KMS-11 (cell line): ENCODE data around the gene MGAT1.

Experiments used
- H2AFZ ChIP-seq: fragments of 200-600 bp; sonication (generic); 2 replicates; pipeline ENCODE4 v1.6.1; 2016; ENCODE audit warnings: antibody characterized with exemption, mixed run types, low read depth
- H3K27ac ChIP-seq: fragments of 200-600 bp; sonication (generic); 2 replicates; pipeline ENCODE4 v1.6.1; 2016; ENCODE audit warnings: mild to moderate bottlenecking, mixed run types
- H3K27me3 ChIP-seq: fragments of 200-600 bp; sonication (generic); 2 replicates; pipeline ENCODE4 v1.6.1; 2017; ENCODE audit warnings: mild to moderate bottlenecking, low read depth, mixed run types, moderate library complexity; ENCODE audit not compliant: insufficient read depth
- H3K36me3 ChIP-seq: fragments of 200-600 bp; sonication (generic); 2 replicates; pipeline ENCODE4 v1.6.1; 2017; ENCODE audit warnings: mild to moderate bottlenecking, mixed run types; ENCODE audit not compliant: insufficient read depth
- H3K4me1 ChIP-seq: fragments of 200-600 bp; sonication (generic); 2 replicates; pipeline ENCODE4 v1.6.1; 2016; ENCODE audit warnings: mild to moderate bottlenecking, low read depth, mixed run types; ENCODE audit not compliant: poor library complexity, severe bottlenecking
- H3K4me2 ChIP-seq: fragments of 200-600 bp; sonication (generic); 2 replicates; pipeline ENCODE4 v1.7.0; 2016; ENCODE audit warnings: mild to moderate bottlenecking, mixed run types
- H3K4me3 ChIP-seq: fragments of 200-600 bp; sonication (generic); IDR thresholded peaks from 2 replicates; pipeline ENCODE4 v1.6.1; 2017; ENCODE audit warnings: low read depth, low read length, mixed read lengths; ENCODE audit not compliant: insufficient read depth
- H3K79me2 ChIP-seq: fragments of 200-600 bp; sonication (generic); 2 replicates; pipeline ENCODE4 v1.6.1; 2016; ENCODE audit warnings: low read depth, mixed run types; ENCODE audit not compliant: insufficient read depth
- H3K9ac ChIP-seq: fragments of 200-600 bp; sonication (generic); 2 replicates; pipeline ENCODE4 v1.6.1; 2016; ENCODE audit warnings: mild to moderate bottlenecking, mixed run types
- H4K20me1 ChIP-seq: fragments of 200-600 bp; sonication (generic); 2 replicates; pipeline ENCODE4 v1.6.1; 2016; ENCODE audit warnings: mild to moderate bottlenecking, mixed run types; ENCODE audit not compliant: insufficient read depth
- CTCF ChIP-seq: fragments of 200-600 bp; sonication (generic); conservative IDR thresholded peaks from 2 replicates; pipeline ENCODE4 v1.6.1; 2017; ENCODE audit warnings: low read depth, mild to moderate bottlenecking, antibody characterized with exemption, low read length, moderate library complexity, mixed read lengths

The MGAT1 gene

GRCh38 chr5:180820788-180821321 lies 18.2 kb upstream of the MGAT1 start:
- peak overlapping the region; percentile 86 for H3K4me2 ChIP-seq
- no peak for TF ChIP-seq CTCF
- H4K20me1 ChIP-seq = no peaks in the 10 kb centered on the region
- no peaks in the 10 kb centered on the region for H3K36me3 ChIP-seq
- H3K9ac ChIP-seq = no peak overlapping the region
- H3K27ac ChIP-seq = no peak overlapping the region; the same call in 1 of the 2 replicates
- no peak overlapping the region for H3K4me3 ChIP-seq
- no peaks in the 10 kb centered on the region for H3K79me2 ChIP-seq
- peaks cover 54% of the 10 kb centered on the region for H3K4me1 ChIP-seq
- H3K27me3 ChIP-seq = no peaks in the 10 kb centered on the region
- no peak overlapping the region for H2AFZ ChIP-seq

GRCh38 chr5:180818677-180819341 lies 16.2 kb upstream of the MGAT1 start:
- no peak for TF ChIP-seq CTCF
- H3K27ac ChIP-seq = no peak overlapping the region; the same call in 1 of the 2 replicates
- peak overlapping the region; percentile 73; the same call in 1 of the 2 replicates for H3K4me2 ChIP-seq
- no peak overlapping the region for H2AFZ ChIP-seq
- no peaks in the 10 kb centered on the region for H3K36me3 ChIP-seq
- H3K4me1 ChIP-seq = peaks cover 66% of the 10 kb centered on the region
- H3K4me3 ChIP-seq = no peak overlapping the region
- no peaks in the 10 kb centered on the region for H4K20me1 ChIP-seq
- H3K9ac ChIP-seq = no peak overlapping the region
- no peaks in the 10 kb centered on the region for H3K79me2 ChIP-seq
- no peaks in the 10 kb centered on the region for H3K27me3 ChIP-seq

GRCh38 chr5:180817893-180818674 lies 15.5 kb upstream of the MGAT1 start:
- H3K4me1 ChIP-seq = peaks cover 69% of the 10 kb centered on the region
- H3K9ac ChIP-seq = no peak overlapping the region
- H3K27me3 ChIP-seq = no peaks in the 10 kb centered on the region
- H3K4me2 ChIP-seq = peak overlapping the region; percentile 73; the same call in 1 of the 2 replicates
- TF ChIP-seq CTCF = no peak
- H3K27ac ChIP-seq = peak overlapping the region; percentile 46; the same call in 1 of the 2 replicates
- no peak overlapping the region for H3K4me3 ChIP-seq
- H3K36me3 ChIP-seq = no peaks in the 10 kb centered on the region
- H4K20me1 ChIP-seq = no peaks in the 10 kb centered on the region
- H3K79me2 ChIP-seq = no peaks in the 10 kb centered on the region
- H2AFZ ChIP-seq = no peak overlapping the region

- Histone ChIP-seq H3K4me1 (peaks cover 80% of the 10 kb centered on the region), H3K4me2 (peak overlapping the region; percentile 73), H3K79me2 (no peaks in the 10 kb centered on the region), H3K27ac (peak overlapping the region; percentile 46; the same call in 1 of the 2 replicates), H3K4me3 (no peak overlapping the region), H3K36me3 (no peaks in the 10 kb centered on the region), H2AFZ (peak overlapping the region; percentile 42; the same call in 1 of the 2 replicates), H4K20me1 (no peaks in the 10 kb centered on the region), H3K27me3 (no peaks in the 10 kb centered on the region), H3K9ac (no peak overlapping the region; the same call in 1 of the 2 replicates)
- no peak for TF ChIP-seq CTCF
Observed at GRCh38 chr5:180816608-180817534, 14.3 kb upstream of the MGAT1 start.
